ENCODE measurements around the gene TCEANC.
A peak's percentile ranks its signal among the peaks of the same experiment; 100 is the strongest.

The TCEANC gene

GRCh38 chrX:13647709-13648212 is 5.2 kb upstream of the TCEANC start (continued):
- TF ChIP-seq PBX3 (CRISPR knock-in tag; IDR thresholded peaks at IDR 0.05) (no peak), ZNF747 (tag by site-specific recombination; IDR thresholded peaks at IDR 0.05) (no peak), ZFP41 (tag by site-specific recombination; IDR thresholded peaks at IDR 0.05; ENCODE audit: borderline replicate concordance) (no peak), ZNF548 (tag by site-specific recombination; IDR thresholded peaks at IDR 0.05) (no peak), ZNF24 (tag by site-specific recombination; IDR thresholded peaks at IDR 0.05) (0 out of 2 replicates have a peak, but pooled peaks have one; percentile 38), ZNF18 (tag by site-specific recombination; IDR thresholded peaks at IDR 0.05) (peak; percentile 76), ZNF555 (tag by site-specific recombination; conservative IDR thresholded peaks at IDR 0.05) (no peak), SCRT1 (tag by site-specific recombination; IDR thresholded peaks at IDR 0.05; ENCODE audit: borderline replicate concordance) (no peak), GLIS2 (tag by site-specific recombination; IDR thresholded peaks at IDR 0.05) (peak; percentile 24; the same call in 1 of the 2 replicates), ZXDB (tag by site-specific recombination; IDR thresholded peaks at IDR 0.05) (peak; percentile 87), ZNF792 (tag by site-specific recombination; IDR thresholded peaks at IDR 0.05) (no peak), PRDM1 (tag by site-specific recombination; IDR thresholded peaks at IDR 0.05) (peak; percentile 38; the same call in 1 of the 2 replicates), ZBTB20 (tag by site-specific recombination; IDR thresholded peaks at IDR 0.05) (0 out of 2 replicates have a peak, but pooled peaks have one; percentile 22), ZSCAN16 (tag by site-specific recombination; IDR thresholded peaks at IDR 0.05) (no peak), ZNF544 (tag by site-specific recombination; IDR thresholded peaks at IDR 0.05) (no peak; the same call in none of the 2 replicates), ZNF324 (tag by site-specific recombination; IDR thresholded peaks at IDR 0.05) (peak; percentile 75), SETDB1 (IDR thresholded peaks at IDR 0.05; ENCODE audit: insufficient read length, low read length) (no peak), ZNF354C (tag by site-specific recombination; IDR thresholded peaks at IDR 0.05; ENCODE audit: borderline replicate concordance, low read depth) (no peak), ZBTB6 (tag by site-specific recombination; IDR thresholded peaks at IDR 0.05) (no peak), ZFHX2 (tag by site-specific recombination; conservative IDR thresholded peaks at IDR 0.05) (peak; percentile 87), MZF1 (tag by site-specific recombination; IDR thresholded peaks at IDR 0.05; ENCODE audit: borderline replicate concordance) (no peak), ZNF292 (tag by site-specific recombination; IDR thresholded peaks at IDR 0.05; ENCODE audit: borderline replicate concordance, low read depth) (no peak), SP7 (tag by site-specific recombination; IDR thresholded peaks at IDR 0.05) (peak; percentile 80), ZNF677 (tag by site-specific recombination; IDR thresholded peaks at IDR 0.05) (0 out of 2 replicates have a peak, but pooled peaks have one; percentile 35), ZNF350 (tag by site-specific recombination; IDR thresholded peaks at IDR 0.05) (no peak), ZBTB44 (tag by site-specific recombination; IDR thresholded peaks at IDR 0.05) (no peak), SP3 (tag by site-specific recombination; IDR thresholded peaks at IDR 0.05) (no peak; the same call in 1 of the 2 replicates), ZNF146 (tag by site-specific recombination; IDR thresholded peaks at IDR 0.05) (no peak), ZNF138 (tag by site-specific recombination; IDR thresholded peaks at IDR 0.05; ENCODE audit: borderline replicate concordance) (no peak), ZNF571 (tag by site-specific recombination; IDR thresholded peaks at IDR 0.05) (peak; percentile 88; the same call in 1 of the 2 replicates), ZNF280D (tag by site-specific recombination; IDR thresholded peaks at IDR 0.05) (no peak), SCRT2 (tag by site-specific recombination; IDR thresholded peaks at IDR 0.05) (no peak), ZNF23 (tag by site-specific recombination; IDR thresholded peaks at IDR 0.05; ENCODE audit: borderline replicate concordance) (no peak)
